CD4-positive, CD25-positive, alpha-beta regulatory T cell (primary cell): Measurements from ENCODE around the gene CHN2. TPM values are rescaled to one million over a fixed set of nuclear protein-coding genes. Genes with fewer than 3 reads are reported as not detected.

Source experiments
- ATAC-seq, 2 donors: fragments of 150-1000 bp; cut with Tn5 transposase; one replicate each; pipeline ENCODE4 v1.10.0; 2021; ENCODE audit warnings: low read depth in 2 of 2, moderate number of reproducible peaks in 2 of 2, moderate library complexity in 1 of 2
- DNase-seq, 3 donors: peaks; one replicate each; pipeline versions ENCODE4 v3.0.0 to v3.0.0-alpha.2; 2012 to 2022; ENCODE audit warnings: mixed read lengths in 1 of 3
- H3K27ac ChIP-seq: one replicate; pipeline ENCODE4 v1.7.0; 2013; ENCODE audit warnings: mild to moderate bottlenecking, low read length; ENCODE audit not compliant: insufficient read depth, poor library complexity, severe bottlenecking
- H3K27me3 ChIP-seq: one replicate; pipeline ENCODE4 v1.7.0; 2013; ENCODE audit warnings: low read length; ENCODE audit not compliant: control insufficient read depth, insufficient read depth
- H3K36me3 ChIP-seq: one replicate; pipeline ENCODE4 v1.7.0; 2013; ENCODE audit warnings: mild to moderate bottlenecking, low read length, moderate library complexity; ENCODE audit not compliant: control insufficient read depth, insufficient read depth
- H3K4me1 ChIP-seq: 2 replicates; pipeline ENCODE4 v1.7.0; 2013; ENCODE audit warnings: mild to moderate bottlenecking, low read length; ENCODE audit not compliant: insufficient read depth, control insufficient read depth, poor library complexity, severe bottlenecking
- H3K4me3 ChIP-seq: one replicate; pipeline ENCODE4 v1.7.0; 2013; ENCODE audit warnings: low read depth, mild to moderate bottlenecking, low read length, moderate library complexity
- H3K9me3 ChIP-seq, 2 experiments: 1 replicate in 1 of 2; 2 replicates in 1 of 2; pipeline ENCODE4 v1.7.0; 2013; ENCODE audit warnings: low read length in 2 of 2, mild to moderate bottlenecking in 1 of 2, moderate library complexity in 1 of 2; ENCODE audit not compliant: control insufficient read depth in 2 of 2
- H3K27ac Mint-ChIP-seq, 3 donors: one replicate each; pipeline ENCODE4 v1.8.0; 2020 to 2022; ENCODE audit warnings: mild to moderate bottlenecking in 3 of 3, mixed read lengths in 3 of 3, moderate library complexity in 2 of 3
- H3K27me3 Mint-ChIP-seq: one replicate; pipeline ENCODE4 v1.8.0; 2022; ENCODE audit warnings: mild to moderate bottlenecking, mixed read lengths
- H3K36me3 Mint-ChIP-seq: one replicate; pipeline ENCODE4 v1.8.0; 2020; ENCODE audit warnings: mixed read lengths
- H3K4me1 Mint-ChIP-seq, 4 donors: one replicate each; pipeline ENCODE4 v1.8.0; 2020 to 2022; ENCODE audit warnings: mixed read lengths in 4 of 4, mild to moderate bottlenecking in 1 of 4
- H3K4me3 Mint-ChIP-seq, 4 donors: one replicate each; pipeline ENCODE4 v1.8.0; 2020 to 2022; ENCODE audit warnings: mild to moderate bottlenecking in 4 of 4, mixed read lengths in 4 of 4, moderate library complexity in 3 of 4
- H3K9me3 Mint-ChIP-seq, 7 donors: one replicate each; pipeline ENCODE4 v1.8.0; 2020 to 2022; ENCODE audit warnings: mixed read lengths in 7 of 7, mild to moderate bottlenecking in 3 of 7, moderate library complexity in 2 of 7
- polyA plus RNA-seq, 4 donors: library from polyadenylated mRNA; unstranded; fragments of 300-500 nt; fragmentation: Illumina TruSeq; gene quantifications; one replicate each; pipeline ENCODE4 v1.2.3, GENCODE V29; 2021
- total RNA-seq: library from RNA; stranded (reverse); gene quantifications from one replicate; pipeline ENCODE4 v1.2.3, GENCODE V29; 2022

The CHN2 gene
- total and polyA plus RNA-seq, 5 donors from 2014 or later: 0.55 to 1.7 TPM; not detected in 3

GRCh38 chr7:29290829-29291228 is 96.3 kb downstream of the CHN2 start:
- Mint-ChIP-seq H3K4me1 (no peaks in the 10 kb centered on the region), H3K27ac (no peak overlapping the region), H3K36me3 (no peaks in the 10 kb centered on the region), H3K9me3 (peaks cover 0 to 1% (median 0%) of the 10 kb centered on the region in 7 donors), H3K27me3 (no peaks in the 10 kb centered on the region), H3K4me3 (no peak overlapping the region)
- H3K36me3 ChIP-seq: no peaks in the 10 kb centered on the region
- H3K9me3 ChIP-seq: no peaks in the 10 kb centered on the region
- no peak overlapping the region for H3K4me3 ChIP-seq
- no peaks in the 10 kb centered on the region for H3K4me1 ChIP-seq
- no peak for DNase-seq
- H3K27ac ChIP-seq: no peak overlapping the region
- ATAC-seq: no peak
- H3K27me3 ChIP-seq: no peaks in the 10 kb centered on the region

DNA sequence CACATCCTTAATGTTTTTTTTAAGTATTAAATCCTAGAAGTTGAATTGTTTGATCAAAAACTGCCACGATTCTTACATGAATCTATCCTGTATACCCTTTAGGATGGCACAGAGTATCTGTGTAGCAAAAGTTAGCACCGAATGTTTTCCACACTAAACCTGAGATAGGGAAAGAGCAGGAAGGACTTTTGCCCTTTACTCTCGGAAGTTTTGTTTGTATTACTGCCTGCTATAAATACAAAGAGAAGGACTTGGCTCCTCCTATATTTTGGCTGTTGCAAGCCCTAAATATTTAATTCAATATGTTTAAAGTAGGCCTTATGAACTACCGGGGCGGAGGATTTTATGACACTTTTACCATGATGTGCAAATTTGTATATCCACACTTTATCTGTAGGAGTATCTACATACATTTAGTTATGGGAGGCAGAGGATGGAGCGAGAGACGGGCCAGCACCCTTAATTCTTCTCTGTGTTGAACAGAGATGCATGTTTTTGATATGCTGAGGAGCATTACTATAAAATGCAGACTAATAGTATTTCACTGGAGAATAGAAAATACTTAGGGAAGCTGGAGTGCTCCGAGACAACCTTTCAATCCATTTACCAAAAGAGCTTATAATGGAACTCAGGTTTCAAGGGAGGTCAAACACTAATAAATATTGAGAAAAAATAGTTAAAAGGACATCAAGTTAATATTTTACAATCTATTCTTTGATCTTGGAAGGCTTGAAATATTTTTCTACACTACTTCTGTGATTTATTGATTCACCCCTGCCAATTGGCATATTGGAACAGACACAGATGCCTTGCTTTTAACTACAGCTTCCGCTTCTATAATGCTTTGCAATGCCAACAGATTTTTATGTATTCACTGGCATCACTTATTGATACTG is 97.4 kb downstream of the CHN2 start:
- Mint-ChIP-seq H3K36me3 (no peaks in the 10 kb centered on the region), H3K27ac (no peak overlapping the region)

GRCh38 chr7:29292886-29293658 is 98.5 kb downstream of the CHN2 start:
- Histone ChIP-seq H3K36me3 (no peaks in the 10 kb centered on the region), H3K4me3 (no peak overlapping the region), H3K27me3 (no peaks in the 10 kb centered on the region), H3K27ac (no peak overlapping the region), H3K4me1 (no peaks in the 10 kb centered on the region), H3K9me3 (no peaks in the 10 kb centered on the region)
- H3K36me3 Mint-ChIP-seq: no peaks in the 10 kb centered on the region
- H3K9me3 Mint-ChIP-seq: peaks cover 0 to 2% (median 0%) of the 10 kb centered on the region in 7 donors
- DNase-seq (no peak), ATAC-seq (no peak)
- no peaks in the 10 kb centered on the region for H3K27me3 Mint-ChIP-seq
- no peaks in the 10 kb centered on the region for H3K4me1 Mint-ChIP-seq
- no peak overlapping the region for H3K4me3 Mint-ChIP-seq
- no peak overlapping the region for H3K27ac Mint-ChIP-seq

More for the DNA sequence above, 97.4 kb downstream of the CHN2 start:
- H3K36me3 ChIP-seq: no peaks in the 10 kb centered on the region
- no peak for DNase-seq
- no peak overlapping the region for H3K4me3 ChIP-seq
- no peak overlapping the region for H3K27ac ChIP-seq
- H3K4me1 ChIP-seq: no peaks in the 10 kb centered on the region
- no peaks in the 10 kb centered on the region for H3K9me3 Mint-ChIP-seq
- no peak overlapping the region for H3K4me3 Mint-ChIP-seq
- no peaks in the 10 kb centered on the region for H3K27me3 Mint-ChIP-seq
- ATAC-seq: no peak
- H3K4me1 Mint-ChIP-seq: no peaks in the 10 kb centered on the region
- H3K9me3 ChIP-seq: no peaks in the 10 kb centered on the region
- H3K27me3 ChIP-seq: no peaks in the 10 kb centered on the region

GRCh38 chr7:29296421-29296820 is 101.8 kb downstream of the CHN2 start:
- H3K9me3 Mint-ChIP-seq: peaks cover 0 to 2% (median 0%) of the 10 kb centered on the region in 7 donors
- no peak overlapping the region for H3K4me3 Mint-ChIP-seq
- no peak overlapping the region for H3K27ac Mint-ChIP-seq

DNA sequence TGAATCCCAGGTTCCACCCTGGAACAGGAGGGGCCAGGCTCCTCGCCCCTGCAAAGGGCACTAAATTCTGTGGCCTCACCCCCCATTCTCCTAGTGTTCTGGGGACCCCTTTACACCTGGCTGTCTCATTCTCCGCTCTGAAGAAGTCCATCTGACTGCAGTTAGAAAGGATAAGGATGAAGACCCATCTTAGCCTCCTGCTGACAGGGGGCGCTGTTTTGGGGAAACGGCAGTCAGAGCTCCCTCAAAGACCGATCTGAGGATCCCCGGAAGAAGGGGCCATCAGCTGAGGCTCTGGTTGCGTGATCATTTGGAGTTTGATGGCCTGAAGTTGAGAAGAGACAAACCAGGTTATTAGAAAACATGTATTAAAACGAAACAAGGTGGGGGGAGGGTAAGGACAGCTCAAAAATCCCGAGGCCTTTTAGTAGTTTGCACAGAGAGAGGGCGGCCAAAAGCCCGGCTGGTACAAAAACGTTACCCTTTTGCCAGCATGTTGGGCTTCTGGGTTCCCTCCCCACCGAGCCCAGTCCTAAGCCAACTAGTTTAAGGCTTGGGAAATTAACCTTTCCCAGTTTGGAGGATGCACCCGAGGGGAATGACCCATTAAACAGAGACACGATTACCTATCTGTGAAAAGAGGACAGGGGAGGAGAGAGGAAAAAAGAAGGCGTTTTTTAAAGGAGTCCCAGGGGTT is 102.8 kb downstream of the CHN2 start:
- H3K4me1 ChIP-seq: no peaks in the 10 kb centered on the region
- no peaks in the 10 kb centered on the region for H3K9me3 ChIP-seq
- ATAC-seq (no peak), DNase-seq (no peak)
- Mint-ChIP-seq H3K27me3 (no peaks in the 10 kb centered on the region), H3K4me1 (no peaks in the 10 kb centered on the region), H3K36me3 (no peaks in the 10 kb centered on the region), H3K9me3 (peaks cover 0 to 2% (median 0%) of the 10 kb centered on the region in 7 donors), H3K27ac (no peak overlapping the region), H3K4me3 (no peak overlapping the region)
- no peak overlapping the region for H3K27ac ChIP-seq
- H3K27me3 ChIP-seq: no peaks in the 10 kb centered on the region
- no peaks in the 10 kb centered on the region for H3K36me3 ChIP-seq
- H3K4me3 ChIP-seq: no peak overlapping the region

More at GRCh38 chr7:29296421-29296820, 101.8 kb downstream of the CHN2 start:
- Mint-ChIP-seq H3K36me3 (no peaks in the 10 kb centered on the region), H3K4me1 (no peaks in the 10 kb centered on the region), H3K27me3 (no peaks in the 10 kb centered on the region)
- H3K27ac ChIP-seq: no peak overlapping the region
- H3K36me3 ChIP-seq: no peaks in the 10 kb centered on the region
- no peaks in the 10 kb centered on the region for H3K9me3 ChIP-seq
- no peak for DNase-seq
- no peak for ATAC-seq
- no peaks in the 10 kb centered on the region for H3K27me3 ChIP-seq
- no peaks in the 10 kb centered on the region for H3K4me1 ChIP-seq
- H3K4me3 ChIP-seq: no peak overlapping the region

- Mint-ChIP-seq H3K27me3 (no peaks in the 10 kb centered on the region), H3K4me3 (no peak overlapping the region), H3K4me1 (no peaks in the 10 kb centered on the region), H3K27ac (no peak overlapping the region), H3K36me3 (no peaks in the 10 kb centered on the region), H3K9me3 (peaks cover 0 to 4% (median 0%) of the 10 kb centered on the region in 7 donors)
- no peaks in the 10 kb centered on the region for H3K4me1 ChIP-seq
- ATAC-seq: no peak
- no peak overlapping the region for H3K27ac ChIP-seq
- no peaks in the 10 kb centered on the region for H3K9me3 ChIP-seq
- H3K4me3 ChIP-seq: no peak overlapping the region
- no peaks in the 10 kb centered on the region for H3K27me3 ChIP-seq
- DNase-seq: no peak
- H3K36me3 ChIP-seq: no peaks in the 10 kb centered on the region
Observed at GRCh38 chr7:29299086-29299485, 104.5 kb downstream of the CHN2 start.

DNA sequence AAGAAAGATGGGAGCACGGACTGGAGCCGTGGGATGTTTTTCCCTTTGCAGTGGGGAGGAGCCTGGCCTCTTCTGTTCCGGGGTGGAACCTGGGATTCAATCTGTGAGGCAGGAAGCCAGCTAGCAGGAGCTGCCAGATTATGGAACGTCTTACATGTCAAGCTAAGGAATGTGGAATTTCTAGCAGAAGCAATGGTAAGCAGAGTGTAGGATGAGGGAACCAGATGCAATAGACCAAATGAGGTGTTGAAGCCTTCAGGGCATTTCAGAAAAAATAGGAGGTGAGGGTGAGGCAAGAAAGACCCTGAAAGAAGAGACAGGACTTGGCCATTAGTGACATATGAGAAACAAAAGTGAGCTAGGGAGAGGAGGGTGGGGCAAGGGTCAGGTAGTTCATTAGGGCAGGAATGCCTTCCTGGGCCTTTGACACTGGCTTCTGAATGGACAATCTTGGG is 105.5 kb downstream of the CHN2 start:
- Mint-ChIP-seq H3K4me1 (no peaks in the 10 kb centered on the region), H3K36me3 (no peaks in the 10 kb centered on the region), H3K27me3 (no peaks in the 10 kb centered on the region), H3K27ac (no peak overlapping the region), H3K9me3 (peaks cover 0 to 4% (median 0%) of the 10 kb centered on the region in 7 donors), H3K4me3 (no peak overlapping the region)
- Histone ChIP-seq H3K27me3 (no peaks in the 10 kb centered on the region), H3K9me3 (no peaks in the 10 kb centered on the region), H3K4me1 (no peaks in the 10 kb centered on the region), H3K36me3 (no peaks in the 10 kb centered on the region), H3K27ac (no peak overlapping the region), H3K4me3 (no peak overlapping the region)
- ATAC-seq (no peak), DNase-seq (no peak)
